Middle frontal gyrus (tissue), 1 donor: ENCODE data around the gene PTGDR2.

Experiments used
- DNase-seq: peaks from one replicate; pipeline ENCODE4 v3.0.0-alpha.2; 2015; ENCODE audit warnings: low spot score; ENCODE audit errors: extremely low spot score

The PTGDR2 gene

DNA sequence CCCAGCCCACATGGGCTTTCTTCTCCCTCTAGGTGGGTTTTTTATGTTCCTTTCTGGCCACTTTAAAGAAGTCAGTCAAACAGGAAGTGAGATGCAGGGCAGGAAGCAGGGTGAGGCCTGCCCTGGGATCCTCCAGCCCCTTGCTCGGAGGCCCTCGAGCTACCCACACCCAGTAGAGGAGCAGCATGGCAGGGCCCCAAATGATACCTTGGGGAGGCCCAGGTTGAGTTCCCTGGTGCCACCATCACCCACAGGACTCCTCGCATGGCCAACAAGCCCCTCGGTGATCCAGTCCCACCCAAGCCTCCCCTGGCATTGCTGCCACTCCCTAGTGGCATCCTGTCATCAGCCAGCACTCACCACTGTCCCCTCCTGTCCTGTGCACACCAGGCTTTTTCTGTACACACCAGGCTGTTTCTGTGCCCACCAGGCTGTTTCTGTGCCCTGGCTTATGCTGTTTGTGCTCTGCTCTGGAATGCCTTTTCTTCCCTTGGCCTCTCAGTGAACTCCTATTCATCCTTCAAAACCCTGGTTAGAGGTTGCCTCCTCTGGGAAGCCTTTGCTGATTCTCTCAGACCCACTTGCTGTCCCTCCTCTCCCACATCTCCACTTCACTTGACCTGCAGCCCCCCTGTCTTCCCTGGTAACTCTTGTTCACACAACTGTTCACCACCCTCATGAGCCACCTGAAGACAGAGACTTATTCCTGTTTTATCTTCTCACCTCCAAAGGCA lies 3.1 kb upstream of the PTGDR2 start:
- DNase-seq = no peak

GRCh38 chr11:60858236-60858635 lies 2.5 kb upstream of the PTGDR2 start:
- DNase-seq = no peak

- DNase-seq = no peak
Observed at GRCh38 chr11:60857378-60858232, 1.9 kb upstream of the PTGDR2 start.

GRCh38 chr11:60854847-60855725 lies 664 bp downstream of the PTGDR2 start:
- DNase-seq = no peak

- no peak for DNase-seq
Observed at GRCh38 chr11:60854140-60854846, 1.5 kb downstream of the PTGDR2 start.

- no peak for DNase-seq
Observed at GRCh38 chr11:60852982-60853950, 2.5 kb downstream of the PTGDR2 start.

GRCh38 chr11:60852117-60852981 lies 3.4 kb downstream of the PTGDR2 start:
- no peak for DNase-seq

- no peak for DNase-seq
Observed at GRCh38 chr11:60851327-60852104, 4.2 kb downstream of the PTGDR2 start.

DNA sequence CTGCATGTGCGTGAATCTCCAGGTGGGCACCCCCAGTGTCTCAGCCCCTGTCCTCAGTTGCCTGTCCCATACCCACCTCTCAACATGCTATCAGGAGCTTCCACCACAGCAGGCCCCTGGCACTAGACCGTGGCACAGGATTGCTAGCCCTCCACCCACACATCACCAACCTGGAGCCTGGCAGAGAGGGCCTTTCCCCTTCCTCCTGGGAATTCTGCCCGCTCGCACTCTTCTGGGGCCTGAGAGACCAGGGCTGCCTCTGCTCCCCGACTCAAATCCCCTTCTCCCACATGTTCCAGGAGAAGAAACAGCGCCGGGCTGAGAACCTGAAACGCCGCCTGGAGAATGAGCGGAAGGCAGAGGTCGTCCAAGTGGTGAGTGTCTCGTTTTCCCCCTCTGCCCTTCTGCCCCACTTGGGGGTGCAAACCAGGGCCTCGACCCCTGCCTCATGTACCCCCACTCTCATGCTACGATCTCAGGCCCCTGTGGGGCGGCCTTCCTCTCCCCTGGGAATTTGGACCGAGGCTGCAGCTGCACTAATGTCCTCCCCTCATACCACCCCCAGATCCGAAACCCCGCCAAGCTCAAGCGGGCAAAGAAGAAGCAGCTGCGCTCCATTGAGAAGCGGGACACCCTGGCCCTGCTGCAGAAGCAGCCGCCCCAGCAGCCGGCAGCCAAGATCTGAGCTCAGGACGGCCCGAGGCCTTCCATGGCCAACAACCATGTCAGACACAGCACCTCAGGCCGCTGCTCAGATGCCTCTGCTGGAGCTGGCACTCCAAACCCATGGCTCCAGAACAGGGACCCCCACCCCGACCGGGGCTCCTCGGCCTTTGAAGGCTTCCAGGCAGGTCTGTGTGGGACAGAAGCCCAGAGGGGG lies 5.9 kb downstream of the PTGDR2 start:
- DNase-seq = no peak

DNA sequence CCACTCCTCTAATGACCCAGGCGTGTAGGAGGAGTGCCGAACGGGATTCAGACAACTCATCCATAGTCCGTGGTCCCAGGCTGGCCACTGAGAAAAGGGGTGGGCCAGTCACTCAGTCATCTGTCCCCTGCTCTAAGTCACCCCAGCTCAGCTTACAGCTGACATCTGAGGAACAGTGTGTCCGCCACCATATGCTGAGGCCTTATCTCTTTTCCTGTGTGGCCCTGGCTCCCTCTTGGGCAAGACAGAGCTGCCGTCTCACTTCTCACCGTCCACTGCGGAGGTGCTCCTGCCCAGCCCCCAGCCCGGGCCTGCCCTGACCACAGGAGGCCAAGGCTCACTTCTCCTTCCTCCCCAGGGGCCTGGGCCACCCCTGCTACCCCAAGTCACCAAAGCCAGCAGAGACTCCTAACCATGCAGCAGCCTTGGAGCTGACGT lies 7.0 kb downstream of the PTGDR2 start:
- no peak for DNase-seq

- DNase-seq = no peak
Observed at GRCh38 chr11:60847896-60848295, 7.9 kb downstream of the PTGDR2 start.

GRCh38 chr11:60847281-60847680 lies 8.5 kb downstream of the PTGDR2 start:
- DNase-seq = no peak

DNA sequence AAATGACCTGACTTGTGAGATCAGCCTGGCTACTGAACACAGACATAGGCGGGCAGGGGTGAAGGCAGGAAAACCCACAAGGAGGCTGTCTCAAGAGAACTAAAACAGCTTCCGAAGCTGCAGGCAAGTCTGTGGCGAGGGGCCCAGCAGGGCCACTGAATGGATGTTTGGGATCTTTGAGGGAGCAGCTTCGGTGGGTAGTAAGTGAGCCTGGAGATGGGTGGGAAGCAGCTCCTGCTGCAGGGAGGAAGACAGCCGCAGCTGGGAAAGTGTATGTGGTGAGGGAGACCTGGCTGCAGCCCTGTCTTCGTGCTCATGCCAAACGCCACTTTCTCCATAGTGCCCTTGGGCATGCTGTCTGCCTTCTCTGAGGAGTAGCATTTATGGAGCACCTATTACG lies 10.4 kb downstream of the PTGDR2 start:
- DNase-seq = no peak

DNA sequence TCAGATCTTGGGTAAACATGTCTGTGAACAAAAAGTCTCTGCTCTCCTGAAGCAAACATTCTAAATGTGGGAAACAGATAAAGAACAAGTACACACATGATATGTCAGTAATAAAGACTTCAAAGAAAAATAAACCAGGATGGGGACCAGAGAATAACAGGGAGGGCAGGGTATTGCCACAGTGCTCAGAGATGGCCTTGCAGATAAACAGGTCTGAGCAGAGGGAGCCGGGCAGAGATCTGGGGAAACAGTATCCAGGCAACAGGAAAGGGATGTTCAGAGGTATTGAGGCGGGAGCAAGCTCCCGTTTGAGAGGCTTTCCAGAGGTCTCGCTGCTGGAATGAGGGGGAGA lies 10.9 kb downstream of the PTGDR2 start:
- DNase-seq = no peak

GRCh38 chr11:60844045-60844869 lies 11.5 kb downstream of the PTGDR2 start:
- DNase-seq = no peak
